Activated T-helper 1 cell treated with anti-CD3 and anti-CD28 coated beads, Interleukin-12 subunit alpha, Interleukin-12 subunit beta, Interleukin-2, Interleukin-4 antibody, amounts not matched to agents 30 ng/mL and 10 ng/mL and 1 ng/mL, durations not matched to agents 14 hours and 24 hours and 36 hours (primary cell): ENCODE measurements around the gene PSMD11. TPM values are rescaled to one million over a fixed set of nuclear protein-coding genes. Genes with fewer than 3 reads are reported as not detected.
A peak's percentile ranks its signal among the peaks of the same experiment; 100 is the strongest.

ENCODE experiments used
- DNase-seq: peaks from one replicate; pipeline ENCODE4 v3.0.0; 2021; ENCODE audit warnings: low spot score
- H3K27ac Mint-ChIP-seq: one replicate; pipeline ENCODE4 v1.8.0; 2021; ENCODE audit warnings: mild to moderate bottlenecking, mixed read lengths
- H3K27me3 Mint-ChIP-seq: one replicate; pipeline ENCODE4 v1.8.0; 2022; ENCODE audit warnings: mild to moderate bottlenecking, moderate library complexity, mixed read lengths; ENCODE audit not compliant: insufficient read depth
- H3K36me3 Mint-ChIP-seq: one replicate; pipeline ENCODE4 v1.8.0; 2021; ENCODE audit warnings: low read depth, mixed read lengths
- H3K4me1 Mint-ChIP-seq: one replicate; pipeline ENCODE4 v1.8.0; 2021; ENCODE audit warnings: low read depth, mixed read lengths
- H3K4me3 Mint-ChIP-seq: one replicate; pipeline ENCODE4 v1.8.0; 2021; ENCODE audit warnings: mild to moderate bottlenecking, moderate library complexity, mixed read lengths
- H3K9me3 Mint-ChIP-seq: one replicate; pipeline ENCODE4 v1.8.0; 2021; ENCODE audit warnings: mixed read lengths
- intact Hi-C: fragments of 100-400 bp; cut with micrococcal nuclease; formaldehyde crosslinking; loops from one replicate; pipeline ENCODE4 v1.15.1; 2024
- total RNA-seq: library from RNA; stranded (reverse); gene quantifications from 2 replicates; pipeline ENCODE4 v1.2.3, GENCODE V29; 2022

Gene PSMD11
- total RNA-seq, 1 donor from 2014 or later = 190 TPM

DNA sequence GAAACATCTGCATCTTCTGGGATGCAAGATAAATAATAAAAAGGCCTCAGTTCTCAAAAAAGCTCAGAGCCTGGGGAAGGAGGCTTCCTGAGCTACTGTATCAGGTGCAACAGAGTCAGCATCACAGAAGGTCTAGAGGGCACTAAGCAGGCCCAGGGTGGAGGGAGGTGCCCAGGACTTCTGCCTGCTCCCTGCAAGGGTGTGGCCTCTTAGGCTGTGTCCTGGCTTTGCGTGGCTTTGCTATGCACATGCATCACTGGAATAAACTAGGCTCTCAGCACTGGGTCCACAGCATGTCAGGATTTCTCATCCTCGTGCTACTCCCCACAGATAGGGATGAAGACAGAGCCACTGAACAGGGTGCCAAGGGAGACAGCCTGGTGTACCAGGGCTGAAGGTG, 68.0 kb downstream of the PSMD11 start:
- intact Hi-C loops = no loop called here
- DNase-seq = no peak
- Mint-ChIP-seq H3K4me3 (no peak overlapping the region), H3K4me1 (peaks cover 26% of the 10 kb centered on the region), H3K36me3 (no peaks in the 10 kb centered on the region), H3K27me3 (peaks cover 16% of the 10 kb centered on the region), H3K9me3 (no peaks in the 10 kb centered on the region), H3K27ac (no peak overlapping the region)

DNA sequence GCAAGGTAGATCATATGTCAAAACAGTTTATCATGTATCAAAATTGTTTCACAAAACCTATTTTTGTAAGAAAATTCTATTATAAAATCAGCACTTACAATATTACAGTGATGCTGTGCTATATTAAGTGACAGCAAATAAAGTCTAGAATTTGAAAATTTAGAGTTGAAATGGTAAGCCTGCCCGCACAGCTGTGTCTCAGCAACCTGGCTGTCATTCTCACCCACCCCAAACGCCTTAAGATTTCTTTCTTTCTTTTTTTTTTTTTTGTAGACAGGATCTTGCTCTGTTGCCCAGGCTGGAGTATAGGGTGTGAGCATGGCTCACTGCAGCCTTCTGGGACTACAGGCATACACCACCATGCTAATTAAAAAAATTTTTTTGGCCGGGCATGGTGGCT, 69.3 kb downstream of the PSMD11 start:
- intact Hi-C loops = no loop called here
- Mint-ChIP-seq H3K36me3 (no peaks in the 10 kb centered on the region), H3K4me3 (no peak overlapping the region)

DNA sequence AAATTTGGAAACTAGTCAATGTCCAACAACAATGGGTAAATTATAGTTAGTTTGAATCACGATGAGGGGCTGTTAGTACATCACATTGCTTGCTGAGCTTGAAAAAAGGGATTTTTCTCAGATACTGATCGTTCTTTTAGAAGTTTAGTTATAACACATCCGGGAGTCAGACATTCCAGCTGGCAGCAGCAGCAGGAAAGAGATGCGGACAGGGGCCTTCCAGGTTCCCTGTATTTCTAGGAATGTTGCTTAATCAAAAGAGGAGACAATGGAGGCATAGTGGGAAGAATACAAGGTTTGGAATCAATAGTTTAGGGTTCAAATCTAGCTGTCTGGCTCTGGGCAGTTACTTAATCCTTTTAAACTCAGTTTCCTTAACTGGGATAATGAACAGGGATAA, 70.3 kb downstream of the PSMD11 start:
- Mint-ChIP-seq H3K27me3 (peaks cover 17% of the 10 kb centered on the region), H3K27ac (no peak overlapping the region), H3K4me3 (no peak overlapping the region), H3K9me3 (no peaks in the 10 kb centered on the region), H3K36me3 (no peaks in the 10 kb centered on the region), H3K4me1 (peaks cover 47% of the 10 kb centered on the region)
- no peak for DNase-seq
- intact Hi-C loops = no loop called here

More for the DNA sequence above, 69.3 kb downstream of the PSMD11 start:
- Mint-ChIP-seq H3K27me3 (peaks cover 17% of the 10 kb centered on the region), H3K27ac (no peak overlapping the region), H3K4me1 (peaks cover 39% of the 10 kb centered on the region), H3K9me3 (no peaks in the 10 kb centered on the region)
- no peak for DNase-seq

DNA sequence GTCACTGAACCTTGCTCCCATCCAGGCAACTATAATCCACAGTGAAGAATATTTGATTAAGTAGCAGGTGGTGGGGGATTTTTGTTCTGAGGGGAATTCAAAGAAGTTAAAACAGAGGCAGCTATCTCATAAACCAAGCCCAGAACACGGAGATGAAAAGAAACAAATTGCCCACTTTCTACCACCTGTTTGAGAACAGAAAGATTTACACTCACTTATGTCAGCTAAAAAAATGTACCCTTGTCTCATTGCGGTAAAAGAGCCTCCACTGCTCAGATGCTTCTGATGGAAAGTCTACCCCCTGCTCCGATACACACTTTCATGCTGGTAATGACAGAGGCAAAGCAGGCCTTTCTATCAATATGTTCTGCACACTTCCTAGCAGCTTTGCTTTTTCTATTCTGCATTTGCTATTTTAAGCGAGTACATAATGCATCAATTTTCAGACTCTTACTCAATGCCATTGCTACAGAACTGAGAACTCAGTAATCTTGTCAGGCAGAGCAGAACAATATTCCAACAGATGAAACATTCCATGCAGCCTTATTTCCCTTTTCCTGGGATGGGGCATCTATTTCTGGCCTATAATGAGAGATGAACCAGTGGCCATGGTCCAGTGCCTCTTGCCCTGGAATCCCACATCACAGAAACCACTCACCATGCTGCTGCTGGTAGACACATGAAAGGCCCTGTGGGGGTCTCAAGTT, 71.5 kb downstream of the PSMD11 start:
- no peaks in the 10 kb centered on the region for H3K36me3 Mint-ChIP-seq
- H3K9me3 Mint-ChIP-seq = no peaks in the 10 kb centered on the region
- peaks cover 12% of the 10 kb centered on the region for H3K27me3 Mint-ChIP-seq
- H3K4me3 Mint-ChIP-seq = no peak overlapping the region
- DNase-seq = no peak
- H3K27ac Mint-ChIP-seq = no peak overlapping the region
- H3K4me1 Mint-ChIP-seq = peaks cover 60% of the 10 kb centered on the region
- intact Hi-C loops = no loop called here

DNA sequence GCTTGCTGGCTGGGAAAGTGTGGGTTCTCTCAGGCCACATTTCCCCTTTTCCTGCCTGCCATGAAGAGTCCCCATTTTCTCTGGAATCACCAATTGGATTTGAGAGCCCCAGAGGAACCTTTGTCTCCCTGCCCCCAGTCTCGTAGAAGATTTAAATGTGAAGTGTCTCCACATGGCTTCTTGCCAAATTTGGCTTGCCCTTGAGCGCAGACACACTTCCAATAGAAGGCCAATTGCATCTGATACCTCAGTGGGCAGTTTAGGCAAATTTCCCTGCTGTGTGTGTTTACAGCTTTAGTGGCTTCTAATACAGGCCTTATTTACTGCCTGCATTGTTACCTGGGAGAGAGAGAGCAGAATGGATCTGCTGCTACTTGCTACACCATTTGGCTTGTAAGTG, 72.1 kb downstream of the PSMD11 start:
- no peak overlapping the region for H3K4me3 Mint-ChIP-seq
- intact Hi-C loops = no loop called here
- no peak overlapping the region for H3K27ac Mint-ChIP-seq
- H3K27me3 Mint-ChIP-seq = peaks cover 12% of the 10 kb centered on the region
- H3K4me1 Mint-ChIP-seq = peaks cover 65% of the 10 kb centered on the region
- H3K36me3 Mint-ChIP-seq = no peaks in the 10 kb centered on the region
- H3K9me3 Mint-ChIP-seq = no peaks in the 10 kb centered on the region
- DNase-seq = no peak

DNA sequence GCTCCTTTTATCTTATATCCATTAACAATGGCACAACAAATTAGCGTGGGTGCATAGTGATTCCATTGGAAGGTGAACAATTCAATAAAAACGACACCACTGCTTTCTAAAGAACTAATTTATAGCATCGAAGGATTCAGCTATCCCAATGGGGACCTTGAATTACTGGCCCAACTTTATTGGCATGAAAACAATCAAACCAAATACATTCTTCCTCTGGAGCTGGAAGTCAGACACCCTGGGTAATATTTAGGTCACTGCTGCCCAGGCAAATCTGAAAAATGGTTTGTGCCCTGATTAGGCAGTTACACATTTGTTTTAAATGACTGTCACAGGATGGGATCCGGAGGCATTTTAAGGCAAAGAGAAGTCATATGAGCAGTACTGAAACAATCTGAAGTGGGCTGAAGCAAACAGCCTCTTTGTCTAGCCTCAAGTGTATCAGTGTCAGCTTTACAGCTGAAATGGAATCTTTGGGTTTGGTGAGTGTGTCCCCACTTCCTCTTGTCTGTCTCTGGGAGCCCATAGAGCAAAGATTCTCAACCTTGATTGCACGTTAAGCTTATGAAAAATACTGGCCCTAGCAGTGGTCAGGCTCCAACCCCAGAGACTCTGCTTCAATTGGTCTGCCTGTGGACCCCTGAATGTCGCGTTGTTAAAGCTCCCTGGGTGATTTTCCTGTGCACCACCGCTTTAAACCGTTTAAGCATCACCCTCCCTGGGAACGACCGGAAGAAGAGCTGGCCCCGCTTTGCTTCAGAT, 72.8 kb downstream of the PSMD11 start:
- Mint-ChIP-seq H3K9me3 (no peaks in the 10 kb centered on the region), H3K27ac (peak overlapping the region; percentile 72), H3K36me3 (no peaks in the 10 kb centered on the region), H3K4me1 (peaks cover 66% of the 10 kb centered on the region), H3K27me3 (peaks cover 12% of the 10 kb centered on the region), H3K4me3 (peak overlapping the region; percentile 30)
- DNase-seq = no peak
- intact Hi-C loops = loop anchor here (1.0 kb wide), 1 partner anchor 10 kb away; no protein-coding TSS in a partner anchor

DNA sequence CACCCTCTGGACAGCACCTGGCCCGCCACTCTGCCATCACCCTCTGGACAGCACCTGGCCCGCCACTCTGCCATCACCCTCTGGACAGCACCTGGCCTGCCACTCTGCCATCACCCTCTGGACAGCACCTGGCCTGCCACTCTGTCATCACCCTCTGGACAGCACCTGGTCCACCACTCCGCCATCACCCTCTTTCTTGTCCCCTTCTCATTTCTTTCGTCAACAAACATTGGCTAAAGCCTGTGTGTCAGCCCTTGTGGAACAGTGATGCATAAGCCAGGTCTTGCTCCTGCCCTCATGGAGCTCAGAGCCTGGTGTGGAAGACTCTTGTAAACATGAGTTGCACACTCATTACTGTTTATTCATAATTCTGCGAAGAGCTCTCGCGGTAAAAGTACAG, 73.7 kb downstream of the PSMD11 start:
- peaks cover 11% of the 10 kb centered on the region for H3K27me3 Mint-ChIP-seq
- no peak overlapping the region for H3K4me3 Mint-ChIP-seq
- no peak for DNase-seq
- no peaks in the 10 kb centered on the region for H3K36me3 Mint-ChIP-seq
- H3K27ac Mint-ChIP-seq = peak overlapping the region; percentile 42
- H3K9me3 Mint-ChIP-seq = no peaks in the 10 kb centered on the region
- intact Hi-C loops = loop anchor here (1.0 kb wide), 1 partner anchor 11 kb away; no protein-coding TSS in a partner anchor
- H3K4me1 Mint-ChIP-seq = peaks cover 73% of the 10 kb centered on the region

DNA sequence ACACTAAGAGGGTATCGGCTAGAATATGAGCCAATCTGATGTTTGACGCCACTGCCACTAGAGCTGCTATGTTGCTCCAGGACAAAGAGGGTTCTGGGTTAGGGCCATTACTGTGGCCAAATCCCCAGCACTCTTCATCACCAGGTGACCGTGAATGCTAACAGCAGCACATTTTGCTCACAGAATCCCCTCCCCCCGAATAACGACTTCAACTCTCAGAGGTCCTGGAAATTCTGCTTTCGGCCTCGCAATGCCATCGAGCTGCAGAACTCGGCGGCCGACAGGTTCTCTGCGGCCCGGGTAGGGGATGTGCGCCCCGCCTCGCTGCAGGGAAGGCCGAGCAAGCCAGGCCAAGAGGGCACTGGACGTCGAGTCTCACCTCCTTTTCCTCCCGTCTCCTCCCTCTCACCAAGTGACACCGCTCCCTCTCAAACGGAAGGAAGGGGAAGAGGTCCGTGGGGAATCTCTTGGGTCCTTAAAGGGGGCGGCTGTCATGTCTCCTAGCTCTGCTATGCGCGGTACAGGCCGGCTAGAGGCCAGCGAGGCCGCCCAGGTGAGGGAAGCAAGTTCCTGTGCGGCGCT, 74.4 kb downstream of the PSMD11 start:
- H3K36me3 Mint-ChIP-seq = no peaks in the 10 kb centered on the region
- no peak for DNase-seq
- H3K4me1 Mint-ChIP-seq = peaks cover 76% of the 10 kb centered on the region
- no peak overlapping the region for H3K27ac Mint-ChIP-seq
- H3K4me3 Mint-ChIP-seq = peak overlapping the region; percentile 53
- intact Hi-C loops = no loop called here
- no peaks in the 10 kb centered on the region for H3K9me3 Mint-ChIP-seq
- H3K27me3 Mint-ChIP-seq = peaks cover 7% of the 10 kb centered on the region

DNA sequence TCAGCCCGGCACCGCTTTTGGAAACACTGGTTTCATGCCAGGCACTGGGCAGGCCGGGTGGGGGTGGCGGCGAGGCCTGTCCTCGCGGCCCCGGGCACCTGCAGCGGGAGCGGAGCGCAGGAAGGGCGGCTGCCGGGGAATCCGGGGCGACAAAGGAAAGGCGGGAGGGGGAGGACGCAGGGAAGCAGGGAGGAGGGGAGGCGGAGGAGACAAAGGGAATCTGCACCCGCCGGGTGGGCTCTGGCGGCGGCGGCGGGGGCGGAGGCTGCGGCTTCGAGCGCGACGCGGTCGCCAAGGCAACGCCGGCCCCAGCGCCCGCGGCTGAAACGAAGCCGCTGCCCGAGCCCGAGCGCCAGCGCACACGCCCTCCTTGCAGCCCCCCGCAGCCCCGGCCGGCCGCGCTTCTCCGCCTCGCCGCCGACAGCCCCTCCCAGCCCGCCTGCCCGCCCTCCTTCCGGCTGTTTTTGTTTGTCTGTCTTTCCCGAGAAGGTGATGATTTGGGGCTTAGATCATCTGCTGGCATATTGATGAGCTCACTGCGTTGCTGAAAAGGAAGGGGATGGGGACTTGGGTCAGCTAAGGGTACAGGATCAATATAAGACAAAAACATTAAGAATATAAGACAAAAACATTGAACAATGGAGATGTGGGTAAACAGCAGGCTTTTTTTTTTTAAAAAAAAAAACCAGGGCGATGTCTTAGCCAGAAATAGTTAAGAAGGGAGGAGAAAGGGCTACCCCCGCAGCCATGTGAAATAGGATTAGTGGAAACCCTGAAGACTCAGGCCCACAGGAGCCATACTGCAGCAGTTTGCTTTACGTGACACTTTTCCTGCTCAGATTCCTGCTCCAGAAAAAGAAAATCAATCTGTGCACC, 75.2 kb downstream of the PSMD11 start:
- H3K9me3 Mint-ChIP-seq = no peaks in the 10 kb centered on the region
- H3K27me3 Mint-ChIP-seq = peaks cover 7% of the 10 kb centered on the region
- no peaks in the 10 kb centered on the region for H3K36me3 Mint-ChIP-seq
- H3K27ac Mint-ChIP-seq = peak overlapping the region; percentile 97
- peak; percentile 56 for DNase-seq
- H3K4me3 Mint-ChIP-seq = peak overlapping the region; percentile 88
- peaks cover 82% of the 10 kb centered on the region for H3K4me1 Mint-ChIP-seq
- intact Hi-C loops = loop anchor here (5.0 to 10.0 kb wide), 5 partner anchors 88 to 1858 kb away; partner anchors contain the start of gene MYO1D

DNA sequence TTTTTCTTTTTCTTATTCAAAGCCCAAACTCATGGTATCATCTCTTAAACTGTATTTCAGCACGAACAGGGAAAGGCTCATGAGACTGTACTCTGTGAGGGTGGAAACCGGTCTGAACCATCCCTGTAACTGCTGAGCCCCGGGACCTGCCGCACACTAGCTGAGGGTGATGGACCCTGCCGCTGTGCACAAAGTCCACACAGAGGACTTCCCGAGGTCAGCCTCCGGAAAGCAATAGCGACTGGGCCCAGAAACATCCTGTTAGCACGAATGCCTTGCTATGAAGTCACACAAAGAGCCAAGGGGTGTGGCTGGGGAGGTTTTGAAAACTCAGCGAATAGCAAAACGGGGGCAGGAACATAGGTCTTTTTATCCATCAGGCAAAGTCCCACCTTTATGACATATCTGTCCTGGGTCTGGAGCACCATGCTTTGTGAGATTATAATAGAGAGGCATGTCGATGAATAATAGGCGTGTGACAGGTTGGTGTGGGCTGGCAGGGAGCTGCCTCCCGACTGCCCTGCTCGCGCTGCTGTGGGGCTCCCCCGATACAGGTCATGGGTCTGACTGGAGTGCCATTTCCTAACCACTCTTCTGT, 75.9 kb downstream of the PSMD11 start:
- H3K4me1 Mint-ChIP-seq = peaks cover 85% of the 10 kb centered on the region
- H3K4me3 Mint-ChIP-seq = peak overlapping the region; percentile 88
- peaks cover 7% of the 10 kb centered on the region for H3K27me3 Mint-ChIP-seq
- intact Hi-C loops = loop anchor here (5.0 to 10.0 kb wide), 5 partner anchors 87 to 1857 kb away; partner anchors contain the start of gene MYO1D
- H3K9me3 Mint-ChIP-seq = no peaks in the 10 kb centered on the region
- no peaks in the 10 kb centered on the region for H3K36me3 Mint-ChIP-seq
- DNase-seq = no peak
- H3K27ac Mint-ChIP-seq = peak overlapping the region; percentile 97

DNA sequence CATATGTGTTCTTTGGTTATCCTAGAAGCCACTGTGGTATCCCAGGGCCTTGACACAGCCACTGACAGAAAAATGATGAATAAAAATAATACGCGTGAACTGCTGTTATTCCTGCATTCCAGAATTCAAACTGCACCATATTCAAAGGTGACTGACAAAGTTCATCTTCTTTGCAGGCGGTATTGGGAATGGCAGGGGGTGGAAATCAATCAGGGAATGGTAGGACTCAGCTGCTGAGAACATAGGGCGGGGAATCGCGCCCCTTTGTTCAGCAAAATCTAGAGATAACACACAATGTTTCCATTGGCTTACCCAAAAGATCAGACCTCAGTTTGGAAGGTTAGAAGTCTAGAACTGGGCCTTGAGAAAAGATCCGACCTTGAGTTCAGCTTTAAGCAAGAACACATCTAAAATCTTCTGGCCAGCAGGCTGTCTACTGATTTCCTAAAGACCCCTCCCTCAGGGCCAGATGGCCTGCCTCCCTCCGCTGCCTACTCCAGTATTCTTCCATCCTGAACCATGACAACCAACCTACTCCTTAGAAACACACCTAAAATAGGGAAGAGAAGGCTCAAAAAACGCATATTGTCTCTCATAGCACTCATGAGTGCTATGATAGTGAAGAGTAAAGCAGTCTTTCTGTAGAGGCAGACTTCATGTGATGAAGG, 76.6 kb downstream of the PSMD11 start:
- peak overlapping the region; percentile 88 for H3K4me3 Mint-ChIP-seq
- H3K4me1 Mint-ChIP-seq = peaks cover 85% of the 10 kb centered on the region
- H3K27ac Mint-ChIP-seq = peak overlapping the region; percentile 97
- H3K36me3 Mint-ChIP-seq = no peaks in the 10 kb centered on the region
- H3K27me3 Mint-ChIP-seq = peaks cover 7% of the 10 kb centered on the region
- intact Hi-C loops = loop anchor here (5.0 to 10.0 kb wide), 5 partner anchors 86 to 1856 kb away; partner anchors contain the start of gene MYO1D
- H3K9me3 Mint-ChIP-seq = no peaks in the 10 kb centered on the region
- no peak for DNase-seq
